HG03066 (cell line): ENCODE data around the gene MMD.
A peak's percentile ranks its signal among the peaks of the same experiment; 100 is the strongest.
"Not testable (repeated sequence)": the region's sequence is repeated elsewhere in the genome, so short reads cannot be mapped to it uniquely, and the experiment has no call there.

Source experiments
- ATAC-seq: cut with Tn5 transposase; IDR thresholded peaks from one replicate; pipeline ENCODE4 v1.9.1; 2021; ENCODE audit warnings: low read depth; ENCODE audit not compliant: unreplicated experiment

MMD gene

DNA sequence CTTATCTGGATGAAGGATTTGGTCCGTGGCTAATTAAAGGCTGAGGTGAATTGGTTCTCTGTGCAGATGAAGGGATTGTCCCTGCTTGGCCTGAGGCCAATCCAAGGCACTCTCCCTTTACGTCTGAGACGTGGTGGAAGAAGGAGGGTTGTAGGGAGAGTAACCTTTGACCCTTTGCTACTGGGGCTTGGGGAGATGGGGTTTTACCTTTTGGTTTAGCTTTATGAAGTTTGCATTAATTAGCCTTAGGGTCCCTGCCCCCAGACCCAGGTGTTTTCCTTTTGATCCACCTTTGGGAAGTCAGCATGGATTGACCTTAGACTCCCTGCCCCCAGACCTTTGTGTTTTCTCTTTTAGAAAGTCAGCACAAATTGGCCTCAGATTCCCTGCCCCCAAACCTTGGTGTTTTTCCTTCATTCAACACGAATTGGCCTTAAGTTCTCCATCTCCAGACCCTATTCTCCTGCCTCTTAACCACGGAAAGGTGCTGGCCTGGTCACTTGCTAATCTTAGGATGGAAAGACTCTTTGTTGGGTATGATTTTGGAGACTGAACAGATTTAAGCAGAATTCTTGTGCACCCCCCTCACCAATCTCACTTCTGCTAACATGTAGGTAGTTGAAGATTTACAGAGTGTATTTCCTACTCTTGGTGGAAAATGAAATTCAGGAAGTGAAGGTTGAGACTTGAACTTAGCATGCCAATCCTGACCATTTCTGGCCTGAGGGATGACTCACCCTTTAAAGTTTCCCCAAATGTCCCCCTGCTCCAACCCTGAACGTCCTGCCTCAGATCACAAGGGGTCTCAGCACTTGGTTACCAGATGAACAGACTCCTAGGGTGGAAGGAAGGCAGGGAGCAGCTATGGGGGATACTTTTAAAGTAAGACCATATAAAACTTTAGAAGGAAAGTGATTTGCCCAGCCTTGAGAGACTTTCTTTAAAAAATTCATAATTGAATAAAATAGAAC is 23.1 kb upstream of the MMD start:
- ATAC-seq, result peak; percentile 92

- ATAC-seq, result no peak
These were observed 22.3 kb upstream of the MMD start for GRCh38 chr17:55443904-55444303.

- ATAC-seq, result no peak
These were observed 21.5 kb upstream of the MMD start for GRCh38 chr17:55442953-55443683.

DNA sequence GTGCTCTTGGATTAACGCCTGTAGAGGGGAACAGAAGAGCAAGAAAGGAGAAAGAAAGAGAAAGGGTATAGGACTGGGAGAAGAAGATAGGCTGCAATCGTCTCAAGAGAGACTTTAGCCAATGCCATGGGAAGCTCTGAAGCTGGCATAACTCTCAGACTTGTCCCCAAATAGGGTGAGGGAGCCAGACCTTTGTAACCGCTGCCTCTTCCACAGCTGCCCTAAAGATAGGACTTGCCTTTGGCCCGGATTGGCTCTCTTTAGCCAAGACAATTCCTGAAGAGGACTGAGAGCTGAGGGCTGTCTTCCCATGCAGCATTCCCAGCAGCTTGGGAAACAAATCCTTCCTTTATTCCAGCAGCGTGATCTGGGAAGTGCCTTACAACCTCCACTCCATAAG is 20.8 kb upstream of the MMD start:
- ATAC-seq, result no peak

- ATAC-seq, result no peak
These were observed 19.9 kb upstream of the MMD start for GRCh38 chr17:55441544-55441943.

DNA sequence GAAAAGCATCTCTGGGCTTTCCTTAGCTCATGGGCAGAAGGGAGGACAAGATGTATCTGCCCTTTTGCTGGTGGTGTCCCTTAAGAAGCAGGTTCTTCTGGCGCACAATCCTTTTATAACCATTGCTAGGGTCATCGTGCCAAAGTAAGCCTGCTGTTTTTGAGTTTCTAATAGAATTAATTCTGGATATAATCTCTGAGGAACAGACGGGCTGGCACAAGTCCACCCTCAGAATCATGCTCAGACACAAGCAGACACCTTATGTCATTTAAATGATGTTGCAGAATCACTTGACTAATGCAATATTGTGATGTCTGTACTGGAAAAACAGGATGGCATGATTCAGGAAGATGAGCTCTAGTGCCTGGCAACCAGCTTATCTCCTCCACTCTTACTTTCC is 18.8 kb upstream of the MMD start:
- ATAC-seq, result no peak

DNA sequence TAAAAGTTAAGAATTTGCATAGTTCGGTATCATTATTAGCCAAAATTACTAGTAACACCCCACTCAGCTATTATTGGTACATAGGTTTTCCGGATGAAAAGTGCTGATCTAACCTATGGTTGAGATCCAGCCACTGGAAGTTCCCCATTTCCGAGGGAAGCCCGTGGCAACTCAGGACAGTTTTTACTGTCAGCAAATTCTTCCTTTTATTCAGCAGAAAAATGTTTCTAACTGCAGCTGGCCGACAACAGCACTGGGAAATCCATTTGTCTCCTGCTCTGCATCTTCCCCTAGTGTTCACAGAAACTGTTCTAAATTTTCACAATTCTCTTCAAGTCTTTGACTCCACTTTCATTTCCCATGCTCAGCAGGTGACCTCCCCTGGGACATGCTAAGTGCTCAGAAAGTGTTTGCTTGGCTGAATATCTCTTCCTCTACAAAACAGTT is 15.5 kb upstream of the MMD start:
- ATAC-seq, result peak; percentile 72

DNA sequence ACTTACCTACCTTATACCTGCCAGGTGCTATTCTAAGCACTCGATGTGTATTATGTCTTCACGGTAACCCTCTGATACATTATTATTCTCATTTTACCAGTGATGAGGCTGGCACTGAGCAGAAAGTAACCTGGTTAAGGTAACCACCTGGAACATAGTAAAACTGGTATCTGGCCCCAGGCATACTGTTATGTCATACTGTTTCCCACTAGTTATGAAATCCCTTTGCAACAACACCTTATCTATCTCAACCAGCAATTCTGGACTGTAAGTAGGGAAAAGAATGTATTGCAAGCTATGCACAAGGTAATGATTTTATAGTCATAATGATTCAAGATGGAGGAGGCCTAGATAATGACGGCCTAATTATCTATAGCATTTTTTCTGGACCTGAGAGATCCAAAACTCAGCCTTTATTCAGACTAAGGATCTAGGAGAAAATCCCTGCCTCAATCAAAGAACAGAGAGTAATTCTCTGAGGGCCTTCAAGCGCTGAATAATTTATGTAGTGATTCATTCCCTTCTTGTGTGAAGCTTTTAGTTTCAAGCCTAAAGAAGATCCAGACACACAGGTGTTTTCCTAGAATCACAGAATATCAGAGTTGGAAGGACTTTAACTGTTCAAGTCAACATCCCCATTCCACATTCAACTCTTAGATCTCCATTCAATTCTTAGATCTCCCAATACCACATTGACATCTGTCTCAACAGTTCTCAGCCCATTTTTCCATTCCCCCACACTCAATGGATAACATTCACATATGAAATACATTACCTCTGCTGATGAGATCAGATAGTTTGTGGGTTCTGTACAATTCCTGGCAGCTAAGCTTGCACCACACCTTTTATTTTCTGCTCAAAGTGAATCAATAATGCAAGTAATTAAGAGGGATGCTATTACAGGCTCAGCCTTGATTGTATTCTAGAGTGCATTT is 14.9 kb upstream of the MMD start:
- ATAC-seq, result no peak

DNA sequence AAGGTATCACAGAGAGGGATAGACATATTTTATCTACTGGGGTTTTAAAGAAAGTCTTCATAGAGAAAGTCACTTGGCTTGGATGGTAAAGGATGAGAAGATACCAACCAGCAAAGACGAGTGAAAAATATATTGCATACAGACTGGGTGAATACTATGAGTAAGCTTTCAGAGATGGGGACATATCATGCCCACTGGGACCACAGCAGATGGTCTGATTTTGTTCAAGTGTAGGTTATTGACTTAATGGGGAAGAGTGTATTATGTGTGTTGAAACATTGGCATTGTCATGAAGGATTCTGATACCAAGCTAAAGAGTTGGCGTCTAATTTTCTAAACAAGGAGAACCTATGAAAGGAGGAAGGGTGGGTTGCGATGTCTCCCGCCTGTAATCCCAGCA is 13.8 kb upstream of the MMD start:
- no peak for ATAC-seq

GRCh38 chr17:55434721-55435120 is 13.1 kb upstream of the MMD start:
- ATAC-seq, result no peak

DNA sequence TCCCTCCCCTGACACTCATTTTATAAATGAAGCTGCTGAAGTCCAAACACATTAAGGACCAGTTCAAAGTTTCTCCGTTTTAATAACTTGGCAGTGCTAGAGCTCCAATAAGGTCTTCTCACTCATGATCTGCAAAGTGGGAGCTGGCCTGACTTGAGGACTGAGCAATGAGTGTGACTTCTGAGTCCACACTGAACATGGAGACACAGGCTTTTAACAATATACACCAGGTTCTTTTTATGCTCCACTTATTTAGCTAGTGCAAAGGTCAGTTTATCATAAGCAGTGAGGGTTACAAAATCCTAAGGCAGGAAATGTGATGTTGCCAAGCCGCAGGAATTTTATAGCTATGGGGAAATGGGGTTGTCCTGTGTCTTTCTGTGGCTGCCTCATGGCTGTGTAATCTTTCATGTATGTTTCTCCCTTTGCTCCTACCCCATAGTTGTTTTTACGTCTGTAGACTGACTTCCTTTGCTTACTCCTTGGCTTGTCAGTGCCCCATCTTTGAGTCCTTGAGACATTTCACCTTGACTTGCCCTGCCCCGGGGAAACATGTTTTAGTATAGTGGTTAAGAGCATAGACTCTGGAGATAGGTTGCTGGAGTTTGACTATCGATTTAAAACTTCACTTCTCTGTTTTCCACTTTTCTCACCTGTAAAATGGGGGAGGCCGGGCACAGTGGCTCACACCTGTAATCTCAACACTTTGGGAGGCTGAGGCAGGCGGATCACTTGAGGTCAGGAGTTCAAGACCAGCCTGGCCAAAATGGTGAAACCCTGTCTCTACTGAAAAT is 12.2 kb upstream of the MMD start:
- no peak for ATAC-seq

DNA sequence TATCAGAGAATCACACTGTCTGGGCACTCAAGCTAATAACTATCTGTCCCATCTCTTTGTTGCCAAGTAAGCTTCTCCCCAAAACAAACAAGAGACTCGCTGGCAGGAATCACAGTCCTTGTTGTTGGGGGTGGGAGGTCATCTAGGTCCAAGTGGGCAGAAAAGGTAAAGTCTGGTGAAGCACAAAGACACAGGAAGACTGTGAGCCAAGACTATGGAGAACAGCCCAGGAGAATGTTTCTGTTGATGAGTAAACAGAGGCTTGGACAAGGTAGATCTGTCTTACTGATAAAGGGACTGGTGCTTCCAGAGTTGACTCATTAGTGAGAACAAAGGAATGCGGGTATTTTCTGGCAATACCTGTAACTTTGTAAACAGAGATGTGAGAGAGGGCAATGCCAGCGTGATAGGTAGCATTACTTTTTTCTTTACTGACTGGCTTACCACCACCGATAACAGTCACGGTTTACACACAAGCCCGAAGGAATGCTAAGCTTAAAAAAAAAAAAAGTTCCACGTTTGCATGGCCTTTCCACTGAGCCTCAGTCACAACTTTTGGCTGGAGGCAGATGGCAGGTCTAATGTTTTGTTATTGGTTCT is 11.5 kb upstream of the MMD start:
- no peak for ATAC-seq

DNA sequence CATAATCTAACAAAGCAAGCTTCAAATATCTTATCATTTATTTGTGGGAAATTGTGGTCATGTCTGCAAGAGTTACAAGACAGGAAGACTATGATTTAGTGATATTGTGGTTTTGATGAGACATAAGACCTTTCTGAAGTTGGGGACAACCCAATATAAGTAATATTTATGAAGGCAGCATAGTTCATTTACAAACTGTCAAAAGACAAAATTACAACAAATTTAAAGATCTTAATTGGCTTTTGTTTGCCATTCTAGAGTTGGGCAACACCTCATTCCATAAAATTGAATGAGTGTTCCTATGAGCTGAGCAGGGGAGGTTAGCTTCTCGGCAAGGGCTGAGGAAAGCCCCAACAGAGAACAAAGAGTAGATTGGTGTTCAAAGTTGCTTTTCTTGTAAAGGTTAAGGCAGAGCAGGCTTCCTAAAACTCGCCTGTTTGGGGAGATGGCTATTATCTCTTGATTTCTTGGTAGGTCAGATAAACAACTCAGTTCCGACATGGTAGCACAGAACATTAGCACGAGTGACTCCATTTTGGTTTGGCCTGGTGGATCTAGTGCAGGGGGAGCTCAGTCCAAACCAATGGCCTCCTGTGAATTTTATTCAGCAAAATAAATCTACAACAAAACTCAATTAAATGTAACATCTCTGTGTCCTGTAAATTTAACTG is 10.9 kb upstream of the MMD start:
- no peak for ATAC-seq

GRCh38 chr17:55431914-55432313 is 10.3 kb upstream of the MMD start:
- not testable (repeated sequence) for ATAC-seq

DNA sequence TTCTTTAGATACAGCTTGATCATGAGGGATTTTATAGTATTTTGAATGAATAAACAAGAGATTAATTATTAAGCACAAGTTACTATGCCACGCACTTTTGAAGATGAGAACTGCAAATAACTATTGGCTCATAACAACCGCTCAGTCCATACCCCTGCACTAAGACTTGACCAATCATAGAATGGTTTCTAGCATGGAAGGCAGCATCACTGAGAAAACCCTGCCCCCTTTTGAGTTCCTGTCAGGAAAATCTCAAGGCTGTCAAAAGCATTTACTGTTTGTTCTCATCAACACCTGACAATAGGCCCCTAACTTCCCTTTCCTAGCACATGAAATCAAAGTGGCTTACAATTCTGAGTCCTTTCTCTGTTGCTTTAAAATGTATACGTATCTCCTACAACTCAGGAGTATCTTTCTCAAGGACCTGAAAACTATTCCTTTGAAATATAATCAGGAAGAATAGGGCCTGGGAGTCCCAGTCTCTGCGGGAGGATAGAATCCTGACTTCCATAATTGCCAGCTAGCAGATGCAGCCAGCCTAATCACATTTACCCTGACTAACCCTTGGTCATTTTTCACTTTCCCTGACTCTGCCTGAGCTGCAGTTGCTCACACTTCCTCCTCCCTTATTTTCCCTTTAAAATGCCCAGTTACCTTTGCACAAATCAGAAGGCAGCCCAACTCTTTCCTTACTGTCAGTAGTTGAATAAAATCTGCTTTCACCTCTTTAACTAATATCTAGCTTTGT is 9.1 kb upstream of the MMD start:
- ATAC-seq, result no peak

- ATAC-seq, result no peak
These were observed 5.9 kb upstream of the MMD start for GRCh38 chr17:55427587-55427882.

DNA sequence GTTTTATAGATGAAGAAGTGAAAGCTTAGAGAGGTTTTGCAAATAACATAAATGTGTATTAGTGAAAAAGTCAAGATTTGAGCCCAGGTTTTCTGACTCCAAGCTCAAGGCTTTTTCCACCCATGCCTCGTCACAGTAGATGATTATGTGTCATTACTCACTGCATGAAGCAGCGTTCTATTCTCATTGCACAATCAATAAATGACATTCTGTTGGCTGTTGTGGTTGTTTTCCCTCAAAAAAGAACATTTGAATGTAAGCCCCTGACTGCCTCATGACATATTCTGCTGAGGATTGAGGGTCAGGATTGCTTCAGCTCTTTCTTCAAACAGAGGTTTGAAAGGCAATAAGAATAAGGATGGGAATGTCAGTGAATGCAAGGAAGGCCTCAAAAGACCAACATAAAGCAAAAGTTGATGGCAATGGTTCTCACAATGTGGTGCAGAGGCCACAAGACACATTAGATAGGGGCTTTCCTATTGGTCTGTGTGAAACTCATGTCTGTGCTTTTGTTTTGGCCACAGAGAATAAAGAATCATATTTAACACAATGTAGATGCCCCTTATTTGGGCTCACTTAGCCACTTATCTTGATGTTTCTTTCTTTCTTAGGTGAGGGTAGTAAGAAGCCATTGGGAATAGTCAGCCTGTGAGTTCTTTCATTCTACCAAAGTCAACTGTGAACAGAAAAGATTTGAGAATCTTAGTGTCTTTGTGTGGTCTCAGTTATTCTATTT is 5.4 kb upstream of the MMD start:
- no peak for ATAC-seq
